Hepatocyte (in vitro differentiated cells): Measurements from ENCODE around the gene MAD2L1BP.

Experiments used
- CTCF ChIP-seq: fragments of 200-600 bp; sonication (generic); IDR thresholded peaks from 2 replicates; pipeline ENCODE4 v1.5.1; 2016; ENCODE audit warnings: antibody characterized with exemption, mild to moderate bottlenecking; ENCODE audit not compliant: poor library complexity
- EZH2 ChIP-seq: fragments of 200-600 bp; sonication (generic); IDR thresholded peaks from 2 replicates; pipeline ENCODE4 v1.6.1; 2016; ENCODE audit warnings: antibody characterized with exemption, mild to moderate bottlenecking, borderline replicate concordance
- EZH2phosphoT487 ChIP-seq: fragments of 200-600 bp; sonication (generic); IDR thresholded peaks from one replicate; pipeline ENCODE4 v1.6.1; 2018; ENCODE audit warnings: antibody characterized with exemption, mild to moderate bottlenecking, low read depth, moderate library complexity; ENCODE audit not compliant: unreplicated experiment, severe bottlenecking

GRCh38 chr6:43628393-43629103, 7.1 kb upstream of the MAD2L1BP start:
- TF ChIP-seq EZH2: no peak
- no peak for TF ChIP-seq CTCF
- TF ChIP-seq EZH2phosphoT487: no peak
